IMR-90 (cell line): ENCODE data around the gene DYNC2H1. TPM values are rescaled to one million over a fixed set of nuclear protein-coding genes. Genes with fewer than 3 reads are reported as not detected.

Source experiments
- ATAC-seq: fragments of 200-7000 bp; cut with Tn5 transposase; 2 replicates; pipeline ENCODE4 v1.9.1; 2020; ENCODE audit warnings: low read depth, mild to moderate bottlenecking, moderate library complexity
- BruUV-seq: library from RNA; stranded (reverse); fragments of 400-500 nt; replicated peaks from 2 replicates; lab custom pipeline; 2021; lab: Mats Ljungman, UMichigan
- CTCF ChIA-PET: fragments of 300-600 bp; formaldehyde crosslinking; extraction: SDS; loops from one replicate; lab custom pipeline; 2021; ENCODE audit warnings: antibody characterized with exemption; lab: Yijun Ruan, JAX
- POLR2A ChIA-PET: fragments of 300-600 bp; sonication (Branson Sonifier 250); formaldehyde crosslinking; loops from one replicate; lab custom pipeline; 2022; ENCODE audit warnings: antibody characterized with exemption; ENCODE audit not compliant: unreplicated experiment; lab: Charles Lee
- DNase-seq: peaks from one replicate; pipeline ENCODE4 v3.0.0; 2013
- H2AFZ ChIP-seq: replicated peaks from 2 replicates; pipeline ENCODE3; 2013; ENCODE audit warnings: low read length, mild to moderate bottlenecking; ENCODE audit not compliant: poor library complexity
- H2AK5ac ChIP-seq: 2 replicates; pipeline ENCODE4 v1.6.1; 2013; ENCODE audit warnings: low read depth, low read length, inconsistent platforms
- H2AK9ac ChIP-seq: replicated peaks from 2 replicates; pipeline ENCODE3; 2013; ENCODE audit warnings: mild to moderate bottlenecking, low read depth, low read length, moderate library complexity; ENCODE audit not compliant: poor library complexity
- H2BK120ac ChIP-seq: 2 replicates; pipeline ENCODE4 v1.6.1; 2013; ENCODE audit warnings: low read depth, low read length, inconsistent platforms
- H2BK15ac ChIP-seq: 3 replicates; pipeline ENCODE4 v1.6.1; 2013; ENCODE audit warnings: low read depth, low read length, inconsistent platforms
- H2BK20ac ChIP-seq: 2 replicates; pipeline ENCODE4 v1.6.1; 2013; ENCODE audit warnings: low read depth, mild to moderate bottlenecking, inconsistent platforms, low read length, moderate library complexity
- H2BK5ac ChIP-seq: 2 replicates; pipeline ENCODE4 v1.6.1; 2013; ENCODE audit warnings: mild to moderate bottlenecking, low read depth, low read length, inconsistent platforms; ENCODE audit not compliant: poor library complexity, severe bottlenecking
- H3K14ac ChIP-seq: replicated peaks from 2 replicates; pipeline ENCODE4 v1.6.1; 2013; ENCODE audit warnings: low read depth, low read length, inconsistent platforms
- H3K18ac ChIP-seq: 2 replicates; pipeline ENCODE4 v1.6.1; 2013; ENCODE audit warnings: low read depth, low read length, control low read depth
- H3K23ac ChIP-seq: 2 replicates; pipeline ENCODE4 v1.6.1; 2013; ENCODE audit warnings: low read depth, low read length, inconsistent platforms
- H3K27ac ChIP-seq: 2 replicates; pipeline ENCODE4 v1.5.1; 2013; ENCODE audit warnings: mild to moderate bottlenecking, control low read depth, low read length; ENCODE audit not compliant: insufficient read depth
- H3K27me3 ChIP-seq: 2 replicates; pipeline ENCODE4 v1.6.1; 2013; ENCODE audit warnings: low read length; ENCODE audit not compliant: control insufficient read depth, insufficient read depth
- H3K36me3 ChIP-seq: 2 replicates; pipeline ENCODE4 v1.6.1; 2013; ENCODE audit warnings: low read length, mixed read lengths; ENCODE audit not compliant: control insufficient read depth, insufficient read depth
- H3K4ac ChIP-seq: 2 replicates; pipeline ENCODE4 v1.6.1; 2013; ENCODE audit warnings: low read depth, low read length, inconsistent platforms
- H3K4me1 ChIP-seq: 2 replicates; pipeline ENCODE4 v1.6.1; 2013; ENCODE audit warnings: low read length, mixed read lengths; ENCODE audit not compliant: control insufficient read depth, insufficient read depth
- H3K4me2 ChIP-seq: 2 replicates; pipeline ENCODE4 v1.6.1; 2013; ENCODE audit warnings: low read depth, mild to moderate bottlenecking, control low read depth, low read length, moderate library complexity
- H3K4me3 ChIP-seq: 2 replicates; pipeline ENCODE4 v1.5.1; 2013; ENCODE audit warnings: low read depth, mild to moderate bottlenecking, control low read depth, low read length, moderate library complexity; ENCODE audit not compliant: insufficient read depth
- H3K56ac ChIP-seq: 2 replicates; pipeline ENCODE4 v1.6.1; 2013; ENCODE audit warnings: low read length, inconsistent platforms; ENCODE audit not compliant: insufficient read depth; ENCODE audit errors: extremely low read depth
- H3K79me1 ChIP-seq, 2 experiments: 2 replicates each; pipeline ENCODE4 v1.6.1; 2013; ENCODE audit warnings: low read length in 2 of 2, inconsistent platforms in 1 of 2, low read depth in 1 of 2
- H3K9ac ChIP-seq: 2 replicates; pipeline ENCODE4 v1.6.1; 2013; ENCODE audit warnings: low read depth, low read length, control low read depth
- H3K9me1 ChIP-seq: 2 replicates; pipeline ENCODE4 v1.6.1; 2013; ENCODE audit warnings: low read length, inconsistent platforms; ENCODE audit not compliant: insufficient read depth
- H3K9me3 ChIP-seq: 2 replicates; pipeline ENCODE4 v1.6.1; 2013; ENCODE audit warnings: low read length; ENCODE audit not compliant: control insufficient read depth, insufficient read depth
- H4K20me1 ChIP-seq: 2 replicates; pipeline ENCODE4 v1.6.1; 2013; ENCODE audit warnings: low read length, inconsistent platforms; ENCODE audit not compliant: insufficient read depth
- H4K5ac ChIP-seq: 2 replicates; pipeline ENCODE4 v1.6.1; 2013; ENCODE audit warnings: mild to moderate bottlenecking, low read depth, low read length, control low read depth
- H4K8ac ChIP-seq, 2 experiments: 2 replicates each; pipeline ENCODE4 v1.6.1; 2013; ENCODE audit warnings: low read depth in 2 of 2, low read length in 2 of 2, control low read depth in 1 of 2, inconsistent platforms in 1 of 2
- H4K91ac ChIP-seq: 2 replicates; pipeline ENCODE4 v1.6.1; 2013; ENCODE audit warnings: low read depth, low read length, inconsistent platforms; ENCODE audit not compliant: insufficient read depth
- FOS ChIP-seq: fragments of 150-350 bp; IDR thresholded peaks from 2 replicates; pipeline ENCODE4 v1.6.1; 2016; ENCODE audit warnings: low read depth, low read length
- MAZ ChIP-seq: IDR thresholded peaks from 2 replicates; pipeline ENCODE4 v1.6.1; 2012; ENCODE audit warnings: low read depth, mild to moderate bottlenecking, low read length, improper control_type of control experiment, moderate library complexity, borderline replicate concordance
- dilution Hi-C: fragments of 300-500 bp; cut with HindIII; formaldehyde crosslinking; loops from one replicate; pipeline ENCODE4 v1.14.3; 2018; ENCODE audit warnings: low sequenced_read_pairs; ENCODE audit not compliant: unreplicated experiment
- in situ Hi-C: fragments of 300-500 bp; cut with MboI; formaldehyde crosslinking; loops from 3 replicates; pipeline ENCODE4 v1.14.3; 2019; ENCODE audit warnings: low sequenced_read_pairs, inconsistent platforms, mixed read lengths
- intact Hi-C: fragments of 100-400 bp; cut with micrococcal nuclease; formaldehyde crosslinking; loops from 2 replicates; pipeline ENCODE4 v1.10.0; 2022
- polyA plus RNA-seq, 3 experiments: library from polyadenylated mRNA; depleted of rRNA; stranded (reverse); fragments of >200 nt; gene quantifications; 2 replicates each; pipeline ENCODE4 v1.2.3, GENCODE V29; 2012; ENCODE audit warnings: low replicate concordance in 1 of 3
- total RNA-seq: library from RNA; depleted of rRNA; stranded (reverse); fragments of >200 nt; gene quantifications from 2 replicates; pipeline ENCODE4 v1.2.3, GENCODE V29; 2012

DYNC2H1 gene
- total and polyA plus RNA-seq, 2 of the 4 experiments (the other 2 are of a cell fraction) = 5.7 to 21.0 TPM

GRCh38 chr11:103274025-103274424 lies 164.8 kb downstream of the DYNC2H1 start:
- ChIA-PET CTCF (no interaction called here), POLR2A (no interaction called here)
- Histone ChIP-seq H3K14ac (no peak overlapping the region), H4K5ac (no peak overlapping the region), H3K9me1 (no peaks in the 10 kb centered on the region), H2AK5ac (no peak overlapping the region), H2BK5ac (no peak overlapping the region), H2BK20ac (no peak overlapping the region), H2AFZ (no peak overlapping the region), H2BK15ac (no peak overlapping the region), H3K27ac (no peak overlapping the region), H3K4ac (no peak overlapping the region), H3K9me3 (no peaks in the 10 kb centered on the region), H3K4me3 (no peak overlapping the region), H4K20me1 (no peaks in the 10 kb centered on the region), H3K4me2 (no peak overlapping the region), H3K27me3 (no peaks in the 10 kb centered on the region), H2BK120ac (no peak overlapping the region), H4K8ac (no peak overlapping the region), H3K4me1 (no peaks in the 10 kb centered on the region), H3K56ac (no peak overlapping the region), H3K9ac (no peak overlapping the region), H3K79me1 (no peaks in the 10 kb centered on the region), H2AK9ac (no peak overlapping the region), H3K36me3 (no peaks in the 10 kb centered on the region), H3K23ac (no peak overlapping the region), H4K91ac (no peak overlapping the region), H3K18ac (no peak overlapping the region)
- BruUV-seq = no TSS peak
- DNase-seq (no peak), ATAC-seq (no peak)
- TF ChIP-seq FOS (no peak), MAZ (no peak)
- in situ Hi-C loops = no loop called here
- dilution Hi-C loops = no loop called here
- intact Hi-C loops = no loop called here
